MCF 10A (cell line): Measurements from ENCODE around the gene HAGH. TPM values are rescaled to one million over a fixed set of nuclear protein-coding genes. Genes with fewer than 3 reads are reported as not detected.

ENCODE experiments used
- BruUV-seq: library from RNA; stranded (reverse); fragments of 400-500 nt; replicated peaks from 2 replicates; lab custom pipeline; 2021; lab: Mats Ljungman, UMichigan
- CTCF ChIA-PET: fragments of 300-600 bp; sonication (Branson Sonifier 250); formaldehyde crosslinking; extraction: SDS; loops from one replicate; lab custom pipeline; 2021; ENCODE audit warnings: antibody characterized with exemption, inconsistent platforms; lab: Yijun Ruan, JAX
- POLR2A ChIA-PET: fragments of 300-600, 350-650 bp; sonication (Branson Sonifier 250); formaldehyde crosslinking; extraction: SDS; loops from one replicate; lab custom pipeline; 2020; ENCODE audit warnings: antibody characterized with exemption, inconsistent platforms; lab: Yijun Ruan, JAX
- DNase-seq: peaks from one replicate; pipeline ENCODE4 v3.0.0-alpha.2; 2018; ENCODE audit not compliant: unreplicated experiment
- H3K27ac Mint-ChIP-seq: one replicate; pipeline ENCODE4 v1.8.0; 2022; ENCODE audit warnings: mild to moderate bottlenecking, low read depth, mixed read lengths; ENCODE audit not compliant: unreplicated experiment
- H3K27me3 Mint-ChIP-seq: one replicate; pipeline ENCODE4 v1.8.0; 2022; ENCODE audit warnings: mixed read lengths; ENCODE audit not compliant: insufficient read depth, unreplicated experiment
- H3K36me3 Mint-ChIP-seq: one replicate; pipeline ENCODE4 v1.8.0; 2022; ENCODE audit warnings: mild to moderate bottlenecking, moderate library complexity, mixed read lengths; ENCODE audit not compliant: insufficient read depth, unreplicated experiment
- H3K4me1 Mint-ChIP-seq: one replicate; pipeline ENCODE4 v1.8.0; 2022; ENCODE audit warnings: mixed read lengths; ENCODE audit not compliant: insufficient read depth, unreplicated experiment
- H3K4me3 Mint-ChIP-seq: one replicate; pipeline ENCODE4 v1.8.0; 2022; ENCODE audit warnings: mild to moderate bottlenecking, moderate library complexity, mixed read lengths; ENCODE audit not compliant: unreplicated experiment
- H3K9me3 Mint-ChIP-seq: one replicate; pipeline ENCODE4 v1.8.0; 2022; ENCODE audit warnings: mixed read lengths; ENCODE audit not compliant: unreplicated experiment
- intact Hi-C: fragments of 100-400 bp; cut with micrococcal nuclease; formaldehyde crosslinking; loops from 2 replicates; pipeline ENCODE4 v1.14.1; 2022
- total RNA-seq: library from RNA; stranded (reverse); gene quantifications from 2 replicates; pipeline ENCODE4 v1.2.3, GENCODE V29; 2022
- TF ChIP-seq, protein P1 (sequence below): fragments of 200-600 bp; IDR thresholded peaks from one replicate; pipeline ENCODE4 v1.8.0; 2022; ENCODE audit warnings: antibody characterized with exemption, mild to moderate bottlenecking; ENCODE audit not compliant: unreplicated experiment

HAGH gene
- total RNA-seq, 1 experiment from 2014 or later = 44.5 TPM

DNA sequence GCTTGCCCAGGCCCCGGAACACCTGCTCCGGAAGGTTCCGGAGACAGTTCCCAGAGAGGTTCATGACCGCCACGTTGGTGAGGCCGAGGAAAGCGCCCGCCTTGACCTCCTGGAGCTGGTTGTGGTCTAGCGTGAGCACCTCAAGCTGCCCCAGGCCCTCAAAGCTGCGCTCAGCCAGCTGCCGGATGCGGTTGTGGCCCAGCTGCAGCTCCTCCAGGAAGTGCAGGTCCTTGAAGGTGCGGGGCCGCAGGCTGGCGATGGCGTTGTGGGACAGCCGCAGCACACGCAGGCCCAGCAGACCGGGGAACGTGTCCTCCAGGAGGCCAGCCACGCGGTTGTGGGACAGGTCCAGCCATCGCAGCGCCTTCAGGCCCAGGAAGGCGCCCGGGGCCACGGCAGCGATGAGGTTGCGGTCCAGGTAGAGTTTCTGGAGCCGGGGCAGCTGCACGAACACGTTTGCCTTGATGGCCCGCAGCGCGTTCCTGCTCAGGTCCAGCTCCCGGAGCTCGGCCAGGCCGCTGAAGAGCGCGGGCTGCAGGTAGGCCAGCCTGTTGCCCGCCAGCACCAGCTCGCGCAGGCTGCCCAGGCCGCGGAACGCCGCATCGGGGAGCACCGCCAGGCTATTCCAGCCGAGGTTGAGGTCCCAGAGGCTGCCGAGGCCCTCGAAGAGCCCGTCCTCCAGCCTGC, 35.2 kb downstream of the HAGH start:
- POLR2A ChIA-PET = interaction anchor here (2.0 kb wide), 1 partner anchor 9 kb away, joined by 13 read pairs; the partner anchor contains the start of genes NUBP2 and SPSB3
- TF ChIP-seq, protein P1, sequence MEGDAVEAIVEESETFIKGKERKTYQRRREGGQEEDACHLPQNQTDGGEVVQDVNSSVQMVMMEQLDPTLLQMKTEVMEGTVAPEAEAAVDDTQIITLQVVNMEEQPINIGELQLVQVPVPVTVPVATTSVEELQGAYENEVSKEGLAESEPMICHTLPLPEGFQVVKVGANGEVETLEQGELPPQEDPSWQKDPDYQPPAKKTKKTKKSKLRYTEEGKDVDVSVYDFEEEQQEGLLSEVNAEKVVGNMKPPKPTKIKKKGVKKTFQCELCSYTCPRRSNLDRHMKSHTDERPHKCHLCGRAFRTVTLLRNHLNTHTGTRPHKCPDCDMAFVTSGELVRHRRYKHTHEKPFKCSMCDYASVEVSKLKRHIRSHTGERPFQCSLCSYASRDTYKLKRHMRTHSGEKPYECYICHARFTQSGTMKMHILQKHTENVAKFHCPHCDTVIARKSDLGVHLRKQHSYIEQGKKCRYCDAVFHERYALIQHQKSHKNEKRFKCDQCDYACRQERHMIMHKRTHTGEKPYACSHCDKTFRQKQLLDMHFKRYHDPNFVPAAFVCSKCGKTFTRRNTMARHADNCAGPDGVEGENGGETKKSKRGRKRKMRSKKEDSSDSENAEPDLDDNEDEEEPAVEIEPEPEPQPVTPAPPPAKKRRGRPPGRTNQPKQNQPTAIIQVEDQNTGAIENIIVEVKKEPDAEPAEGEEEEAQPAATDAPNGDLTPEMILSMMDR = no peak
- H3K9me3 Mint-ChIP-seq = no peaks in the 10 kb centered on the region
- intact Hi-C loops = no loop called here
- no peak overlapping the region for H3K4me3 Mint-ChIP-seq
- DNase-seq = no peak
- no peaks in the 10 kb centered on the region for H3K4me1 Mint-ChIP-seq
- BruUV-seq = no TSS peak
- H3K27ac Mint-ChIP-seq = no peak overlapping the region
- peaks cover 5% of the 10 kb centered on the region for H3K36me3 Mint-ChIP-seq
- CTCF ChIA-PET = no interaction called here
- no peaks in the 10 kb centered on the region for H3K27me3 Mint-ChIP-seq

DNA sequence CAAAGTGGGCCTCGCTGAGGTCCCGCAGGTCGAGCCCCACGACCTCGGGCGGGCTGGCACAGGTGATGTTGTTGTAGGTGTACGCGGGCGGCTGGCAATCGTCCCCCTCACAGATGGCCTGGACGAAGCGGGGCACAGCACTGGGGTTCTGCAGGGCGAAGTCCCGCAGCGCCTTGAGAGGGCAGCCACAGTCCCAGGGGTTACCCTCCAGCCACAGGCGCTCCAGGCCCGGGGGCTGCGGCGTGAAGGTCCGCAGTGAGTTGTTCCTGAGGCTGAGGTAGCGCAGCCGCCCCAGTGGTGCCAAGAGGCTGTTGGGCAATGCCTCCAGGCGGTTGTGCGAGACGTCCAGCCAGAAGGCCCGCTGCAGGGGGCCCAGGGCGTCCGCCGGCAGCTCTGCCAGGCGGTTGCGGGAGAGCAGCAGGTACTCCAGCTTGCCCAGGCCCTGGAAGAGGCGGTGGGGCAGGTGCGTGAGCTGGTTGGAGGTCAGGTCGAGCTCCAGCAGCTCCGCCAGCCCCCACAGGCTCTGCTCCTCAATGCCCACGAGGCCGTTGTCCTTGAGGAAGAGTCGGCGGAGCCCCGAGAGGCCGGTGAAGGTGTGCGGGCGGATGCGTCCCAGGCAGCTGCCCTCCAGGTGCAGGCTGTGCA, 35.9 kb downstream of the HAGH start:
- ChIA-PET CTCF (no interaction called here), POLR2A (interaction anchor here (2.0 kb wide), 1 partner anchor 9 kb away, joined by 13 read pairs; the partner anchor contains the start of genes NUBP2 and SPSB3)
- Mint-ChIP-seq H3K4me1 (no peaks in the 10 kb centered on the region), H3K36me3 (peaks cover 5% of the 10 kb centered on the region), H3K4me3 (no peak overlapping the region), H3K27me3 (no peaks in the 10 kb centered on the region), H3K27ac (no peak overlapping the region), H3K9me3 (no peaks in the 10 kb centered on the region)
- TF ChIP-seq, protein P1 = no peak
- no TSS peak for BruUV-seq
- intact Hi-C loops = no loop called here
- no peak for DNase-seq

- no TSS peak for BruUV-seq
- ChIA-PET POLR2A (no interaction called here), CTCF (no interaction called here)
- Mint-ChIP-seq H3K4me1 (peaks cover under 1% of the 10 kb centered on the region), H3K4me3 (no peak overlapping the region), H3K9me3 (no peaks in the 10 kb centered on the region), H3K36me3 (peaks cover 5% of the 10 kb centered on the region), H3K27me3 (no peaks in the 10 kb centered on the region), H3K27ac (no peak overlapping the region)
- DNase-seq = no peak
- TF ChIP-seq, protein P1 = no peak
- intact Hi-C loops = no loop called here
Observed at GRCh38 chr16:1790261-1790610, 36.4 kb downstream of the HAGH start.

DNA sequence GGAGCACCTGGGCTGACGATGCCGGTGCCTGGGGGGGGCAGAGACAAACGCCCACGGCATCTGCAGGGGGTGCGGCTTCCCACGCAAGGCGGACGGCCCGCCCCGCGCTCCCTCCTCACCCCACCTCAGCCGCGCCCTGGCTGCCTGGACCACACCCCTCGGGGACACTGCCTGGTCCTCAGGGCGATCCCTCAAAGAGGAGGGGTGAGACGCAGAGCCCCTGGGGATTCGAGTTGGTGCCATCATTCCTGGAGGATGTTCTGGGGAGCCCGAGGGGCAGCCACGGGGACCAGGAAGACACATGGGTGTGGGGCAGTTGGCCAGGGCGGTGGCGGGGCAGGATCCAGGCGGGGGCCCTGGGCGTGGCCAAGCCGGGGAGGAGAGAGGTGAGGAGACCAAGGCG, 37.0 kb downstream of the HAGH start:
- Mint-ChIP-seq H3K36me3 (peaks cover 5% of the 10 kb centered on the region), H3K4me1 (peaks cover 5% of the 10 kb centered on the region), H3K27ac (no peak overlapping the region), H3K27me3 (no peaks in the 10 kb centered on the region), H3K4me3 (no peak overlapping the region), H3K9me3 (no peaks in the 10 kb centered on the region)
- CTCF ChIA-PET = no interaction called here
- intact Hi-C loops = no loop called here
- TF ChIP-seq, protein P1 = no peak
- POLR2A ChIA-PET = interaction anchor here (0.7 kb wide), 1 partner anchor 170 kb away, joined by 4 read pairs; the partner anchor contains the start of gene NDUFB10
- DNase-seq = no peak
- BruUV-seq = no TSS peak
